ENCODE data around the gene CYP2A7. TPM values are rescaled to one million over a fixed set of nuclear protein-coding genes. Genes with fewer than 3 reads are reported as not detected.
"Not testable (repeated sequence)": the region's sequence is repeated elsewhere in the genome, so short reads cannot be mapped to it uniquely, and the experiment has no call there.

The CYP2A7 gene
- total RNA-seq, 4 donors from 2014 or later: not detected

- 85 to 87% methylated on average over 6 of the region's 6 CpGs for WGBS, 2 donors
- Histone ChIP-seq H3K4me3 (replicated peaks in 1 of 3) (no peak overlapping the region), H3K9me3 (no peaks in the 10 kb centered on the region), H3K27me3 (no peaks in the 10 kb centered on the region), H3K27ac (no peak overlapping the region), H3K4me1 (no peaks in the 10 kb centered on the region), H3K36me3 (no peaks in the 10 kb centered on the region)
- intact Hi-C loops (cut with DNase I): no loop called here
- DNase-seq: no peak
- TF ChIP-seq CTCF (IDR thresholded peaks at IDR 0.05): no peak
- no peak for TF ChIP-seq POLR2A (IDR thresholded peaks at IDR 0.05)
Measured at GRCh38 chr19:40836754-40837429, 45.1 kb downstream of the CYP2A7 start.

GRCh38 chr19:40833728-40834533 lies 48.1 kb downstream of the CYP2A7 start:
- H3K4me3 ChIP-seq (replicated peaks in 1 of 3); H3K9me3 ChIP-seq; H3K27me3 ChIP-seq; DNase-seq; H3K36me3 ChIP-seq; H3K4me1 ChIP-seq; H3K27ac ChIP-seq; intact Hi-C loops (cut with DNase I): not testable (repeated sequence)
- WGBS, 2 donors: 72 to 74% methylated on average over 7 of the region's 7 CpGs

- H3K27ac ChIP-seq; H3K4me1 ChIP-seq; intact Hi-C loops (cut with DNase I); H3K27me3 ChIP-seq; H3K36me3 ChIP-seq; H3K4me3 ChIP-seq (replicated peaks in 1 of 3); DNase-seq; H3K9me3 ChIP-seq: not testable (repeated sequence)
- 60 to 85% methylated on average over 4 of the region's 4 CpGs for WGBS, 2 donors
Measured at GRCh38 chr19:40832431-40832790, 49.6 kb downstream of the CYP2A7 start.

- intact Hi-C loops (cut with DNase I): no loop called here
- no peak overlapping the region for H3K4me3 ChIP-seq (replicated peaks in 1 of 3)
- TF ChIP-seq CTCF (IDR thresholded peaks at IDR 0.05) (no peak), POLR2A (IDR thresholded peaks at IDR 0.05) (no peak)
- WGBS, 2 donors: 81 to 83% methylated on average over 7 of the region's 7 CpGs
- no peaks in the 10 kb centered on the region for H3K27me3 ChIP-seq
- no peak overlapping the region for H3K27ac ChIP-seq
- DNase-seq: no peak
- no peaks in the 10 kb centered on the region for H3K4me1 ChIP-seq
- H3K36me3 ChIP-seq: peaks cover 2 to 6% of the 10 kb centered on the region in 2 donors
- H3K9me3 ChIP-seq: no peaks in the 10 kb centered on the region
Measured at GRCh38 chr19:40831502-40832430, 50.3 kb downstream of the CYP2A7 start.

- intact Hi-C loops (cut with DNase I); H3K9me3 ChIP-seq; H3K4me3 ChIP-seq (replicated peaks in 1 of 3); H3K27ac ChIP-seq; DNase-seq; H3K36me3 ChIP-seq; H3K27me3 ChIP-seq; H3K4me1 ChIP-seq: not testable (repeated sequence)
- 96 to 97% methylated on average over 16 of the region's 16 CpGs for WGBS, 2 donors
Measured at GRCh38 chr19:40830741-40831140, 51.3 kb downstream of the CYP2A7 start.

GRCh38 chr19:40829205-40829604 lies 52.8 kb downstream of the CYP2A7 start:
- Histone ChIP-seq H3K9me3 (no peaks in the 10 kb centered on the region), H3K27me3 (no peaks in the 10 kb centered on the region), H3K27ac (no peak overlapping the region), H3K4me3 (replicated peaks in 1 of 3) (no peak overlapping the region), H3K4me1 (no peaks in the 10 kb centered on the region), H3K36me3 (peaks cover 2 to 6% of the 10 kb centered on the region in 2 donors)
- TF ChIP-seq CTCF (IDR thresholded peaks at IDR 0.05) (no peak), POLR2A (IDR thresholded peaks at IDR 0.05) (no peak)
- intact Hi-C loops (cut with DNase I): no loop called here
- no peak for DNase-seq
